Measurements from ENCODE around the gene PHLDB1.

DNA sequence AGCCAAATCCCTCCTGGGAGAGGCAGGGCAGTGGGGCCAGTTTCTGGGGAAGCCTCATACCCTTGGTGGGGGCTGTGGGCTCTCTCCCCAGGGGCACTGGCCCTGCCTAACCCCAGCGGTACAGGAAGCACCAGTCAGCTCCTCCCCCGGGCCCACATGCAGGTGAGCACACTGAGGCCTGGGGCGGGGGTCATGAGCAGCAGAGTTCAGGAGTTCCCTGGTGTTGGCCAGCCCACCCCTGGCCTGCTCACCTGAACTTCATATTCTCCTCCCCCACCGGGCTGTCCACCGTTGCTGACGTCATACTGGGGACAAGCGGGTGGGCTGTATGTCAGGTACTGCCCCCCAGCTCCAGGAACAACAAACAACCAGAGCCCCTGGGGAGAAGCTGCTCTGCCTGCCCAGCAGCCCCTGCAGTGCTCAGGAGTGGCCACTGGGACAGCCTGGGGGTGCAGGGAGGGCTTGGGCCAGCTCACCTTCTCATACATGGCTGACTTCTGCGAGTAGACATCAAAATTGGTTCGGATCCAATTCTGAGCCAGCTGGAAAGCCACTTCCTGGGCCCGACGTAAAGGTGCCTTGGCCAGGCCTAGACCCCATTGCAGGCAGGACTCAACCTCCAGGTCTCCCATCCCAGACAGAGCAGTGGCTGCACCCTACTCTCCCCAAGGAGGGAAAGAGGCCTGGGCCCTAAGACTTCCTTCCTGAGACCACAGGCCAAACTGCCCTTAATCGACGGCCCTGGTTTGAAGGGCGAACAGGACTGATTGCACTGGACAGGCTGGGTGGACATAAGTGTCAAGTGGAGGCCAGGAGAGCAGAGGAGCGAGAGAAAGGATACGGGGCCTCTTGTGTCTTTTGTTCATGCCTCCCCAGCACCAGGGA, 51.3 kb downstream of the PHLDB1 start:
- TF ChIP-seq POLR2AphosphoS5 (IDR thresholded peaks at IDR 0.05; ENCODE audit: borderline replicate concordance, low read depth, low read length) (no peak), EZH2 (IDR thresholded peaks at IDR 0.05) (no peak), FOXP2 (optimal IDR thresholded peaks at IDR 0.05; ENCODE audit: control extremely low read depth, extremely low read length, insufficient read depth) (no peak)
